DOHH2 (cell line): ENCODE measurements around the gene DPP7.

Source experiments
- EZH2phosphoT487 ChIP-seq: fragments of 200-600 bp; sonication (generic); IDR thresholded peaks from 2 replicates; pipeline ENCODE4 v1.6.1; 2017; ENCODE audit warnings: borderline replicate concordance, mild to moderate bottlenecking, antibody characterized with exemption, low read length, moderate library complexity, mixed read lengths
- TF ChIP-seq, protein P1 (sequence below): fragments of 200-600 bp; sonication (generic); IDR thresholded peaks from one replicate; pipeline ENCODE4 v1.5.1; 2014; ENCODE audit warnings: antibody characterized with exemption, mild to moderate bottlenecking, low read depth, low read length; ENCODE audit not compliant: poor library complexity, severe bottlenecking

DNA sequence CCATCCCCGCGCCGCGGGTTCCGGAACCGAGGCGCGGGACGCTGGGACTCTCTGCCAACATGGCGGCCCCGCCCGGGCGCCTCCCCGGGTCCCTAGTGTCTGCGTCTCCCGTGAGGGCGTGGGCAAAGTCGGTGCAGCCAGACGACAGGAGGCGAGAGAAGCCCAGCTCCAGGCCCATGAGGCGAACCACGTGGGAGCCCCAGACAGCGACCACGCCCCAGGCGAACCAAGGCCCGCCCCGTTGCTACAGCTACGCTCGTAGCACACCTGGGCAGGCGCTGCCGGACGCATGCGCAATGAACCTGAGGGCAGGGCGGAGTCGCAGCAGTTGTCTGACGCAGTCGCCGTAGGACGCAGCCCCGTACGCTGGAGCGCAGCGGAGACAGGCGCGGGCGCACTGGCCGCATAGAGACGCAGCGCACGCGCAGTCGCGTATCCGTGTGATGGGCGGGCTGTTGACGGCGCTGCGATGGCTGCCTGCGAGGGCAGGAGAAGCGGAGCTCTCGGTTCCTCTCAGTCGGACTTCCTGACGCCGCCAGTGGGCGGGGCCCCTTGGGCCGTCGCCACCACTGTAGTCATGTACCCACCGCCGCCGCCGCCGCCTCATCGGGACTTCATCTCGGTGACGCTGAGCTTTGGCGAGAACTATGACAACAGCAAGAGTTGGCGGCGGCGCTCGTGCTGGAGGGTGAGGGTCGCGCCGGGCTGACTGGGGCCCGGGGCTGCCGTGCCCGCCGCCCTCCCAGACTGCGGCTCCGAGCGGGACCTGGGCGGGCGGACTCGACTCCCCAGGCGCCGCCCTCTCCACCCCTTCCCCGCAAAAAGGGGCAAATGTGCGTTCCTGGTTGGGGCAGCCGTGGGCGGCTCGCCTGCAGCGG, 27.8 kb downstream of the DPP7 start, which contains the start of gene MAN1B1:
- TF ChIP-seq, protein P1, sequence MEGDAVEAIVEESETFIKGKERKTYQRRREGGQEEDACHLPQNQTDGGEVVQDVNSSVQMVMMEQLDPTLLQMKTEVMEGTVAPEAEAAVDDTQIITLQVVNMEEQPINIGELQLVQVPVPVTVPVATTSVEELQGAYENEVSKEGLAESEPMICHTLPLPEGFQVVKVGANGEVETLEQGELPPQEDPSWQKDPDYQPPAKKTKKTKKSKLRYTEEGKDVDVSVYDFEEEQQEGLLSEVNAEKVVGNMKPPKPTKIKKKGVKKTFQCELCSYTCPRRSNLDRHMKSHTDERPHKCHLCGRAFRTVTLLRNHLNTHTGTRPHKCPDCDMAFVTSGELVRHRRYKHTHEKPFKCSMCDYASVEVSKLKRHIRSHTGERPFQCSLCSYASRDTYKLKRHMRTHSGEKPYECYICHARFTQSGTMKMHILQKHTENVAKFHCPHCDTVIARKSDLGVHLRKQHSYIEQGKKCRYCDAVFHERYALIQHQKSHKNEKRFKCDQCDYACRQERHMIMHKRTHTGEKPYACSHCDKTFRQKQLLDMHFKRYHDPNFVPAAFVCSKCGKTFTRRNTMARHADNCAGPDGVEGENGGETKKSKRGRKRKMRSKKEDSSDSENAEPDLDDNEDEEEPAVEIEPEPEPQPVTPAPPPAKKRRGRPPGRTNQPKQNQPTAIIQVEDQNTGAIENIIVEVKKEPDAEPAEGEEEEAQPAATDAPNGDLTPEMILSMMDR, result no peak
- no peak for TF ChIP-seq EZH2phosphoT487
